Measurements from ENCODE around the gene MKX. TPM values are rescaled to one million over a fixed set of nuclear protein-coding genes. Genes with fewer than 3 reads are reported as not detected.

The MKX gene
- total RNA-seq, 6 experiments from 2014 or later = 36.6 to 99.7 (median 40.6) TPM

DNA sequence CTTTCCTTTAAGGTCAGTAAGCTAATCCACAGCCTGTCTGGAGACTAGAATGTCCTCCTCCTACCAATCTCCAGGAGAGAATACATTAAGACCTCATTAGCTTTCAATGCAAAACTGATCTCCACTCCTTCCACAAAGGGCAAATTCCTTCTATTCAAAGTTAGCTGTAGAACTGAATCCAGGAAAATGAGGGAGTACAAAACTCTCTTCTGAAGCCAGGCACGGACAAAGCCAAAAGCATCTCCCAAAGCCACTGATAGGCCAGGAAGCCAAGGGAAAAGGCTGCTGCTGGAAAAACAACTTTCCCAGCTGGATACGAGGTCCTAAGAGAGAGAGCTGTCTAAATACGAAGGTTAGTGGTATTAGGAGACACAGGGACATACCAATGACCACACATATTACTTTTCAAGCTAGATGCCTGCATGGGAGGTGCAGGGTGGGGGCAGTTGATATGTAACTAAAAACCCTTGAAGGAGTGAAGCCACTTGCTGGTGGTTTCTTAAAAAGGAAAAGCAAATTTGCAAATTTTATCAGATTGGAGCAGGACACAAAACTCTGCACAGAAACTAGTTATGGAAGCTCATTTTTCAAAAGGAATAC is 43.6 kb downstream of the MKX start:
- Mint-ChIP-seq H3K27me3 (ENCODE audit: insufficient read depth) (peaks cover 2% of the 10 kb centered on the region; the same call in 1 of the 2 replicates), H3K36me3 (ENCODE audit: low read depth) (peaks cover 38% of the 10 kb centered on the region), H3K4me1 (ENCODE audit: low read depth) (peaks cover 61% of the 10 kb centered on the region), H3K9me3 (no peaks in the 10 kb centered on the region), H3K27ac (peak overlapping the region; percentile 45; the same call in 1 of the 2 replicates), H3K4me3 (peak overlapping the region; percentile 58)
- no peak for TF ChIP-seq CTCF (IDR thresholded peaks at IDR 0.05)
- DNase-seq = no peak

GRCh38 chr10:27699776-27700175 is 45.8 kb downstream of the MKX start:
- Mint-ChIP-seq H3K4me1 (ENCODE audit: low read depth) (peaks cover 78% of the 10 kb centered on the region), H3K4me3 (peak overlapping the region; percentile 68), H3K9me3 (no peaks in the 10 kb centered on the region), H3K27me3 (ENCODE audit: insufficient read depth) (no peaks in the 10 kb centered on the region), H3K27ac (peak overlapping the region; percentile 44; the same call in 1 of the 2 replicates), H3K36me3 (ENCODE audit: low read depth) (peaks cover 28% of the 10 kb centered on the region)
- DNase-seq = no peak
- no peak for TF ChIP-seq CTCF (IDR thresholded peaks at IDR 0.05)

- Mint-ChIP-seq H3K27me3 (ENCODE audit: insufficient read depth) (no peaks in the 10 kb centered on the region), H3K27ac (no peak overlapping the region), H3K36me3 (ENCODE audit: low read depth) (peaks cover 27% of the 10 kb centered on the region), H3K4me1 (ENCODE audit: low read depth) (peaks cover 86% of the 10 kb centered on the region), H3K9me3 (no peaks in the 10 kb centered on the region), H3K4me3 (no peak overlapping the region)
- no peak for TF ChIP-seq CTCF (IDR thresholded peaks at IDR 0.05)
- no peak for DNase-seq
Observed at GRCh38 chr10:27698961-27699360, 46.7 kb downstream of the MKX start.

DNA sequence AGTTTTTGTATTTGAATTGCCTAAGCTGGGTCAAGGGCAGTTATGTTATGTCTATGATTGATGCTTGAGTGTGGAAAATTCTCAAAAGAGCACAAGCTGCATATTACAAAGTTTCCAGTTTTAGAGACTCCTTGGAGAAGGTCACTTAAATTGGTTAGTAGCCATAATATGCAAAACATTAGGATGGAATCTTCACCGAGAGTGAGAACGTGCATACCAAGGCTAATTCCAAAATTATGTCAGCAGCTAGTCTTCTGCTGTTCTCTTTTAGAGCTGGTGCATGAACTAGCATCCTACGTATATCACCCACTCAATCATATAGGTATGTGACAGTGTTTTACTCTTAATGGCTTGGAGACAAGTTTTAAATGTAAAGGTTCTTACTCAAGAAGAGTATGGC is 49.2 kb downstream of the MKX start:
- peak overlapping the region; percentile 33 for H3K4me3 Mint-ChIP-seq
- TF ChIP-seq CTCF (IDR thresholded peaks at IDR 0.05) = no peak
- no peak for DNase-seq
- H3K27me3 Mint-ChIP-seq (ENCODE audit: insufficient read depth) = no peaks in the 10 kb centered on the region; the same call in 1 of the 2 replicates
- peaks cover 79% of the 10 kb centered on the region for H3K4me1 Mint-ChIP-seq (ENCODE audit: low read depth)
- H3K27ac Mint-ChIP-seq = peak overlapping the region; percentile 34; the same call in 1 of the 2 replicates
- H3K9me3 Mint-ChIP-seq = no peaks in the 10 kb centered on the region
- H3K36me3 Mint-ChIP-seq (ENCODE audit: low read depth) = peaks cover 42% of the 10 kb centered on the region

GRCh38 chr10:27695706-27696105 is 49.9 kb downstream of the MKX start:
- Mint-ChIP-seq H3K4me1 (ENCODE audit: low read depth) (peaks cover 78% of the 10 kb centered on the region), H3K27me3 (ENCODE audit: insufficient read depth) (peaks cover 1% of the 10 kb centered on the region; the same call in 1 of the 2 replicates), H3K4me3 (peak overlapping the region; percentile 33), H3K9me3 (peaks cover 3% of the 10 kb centered on the region; the same call in 1 of the 2 replicates), H3K36me3 (ENCODE audit: low read depth) (peaks cover 46% of the 10 kb centered on the region), H3K27ac (peak overlapping the region; percentile 34)
- TF ChIP-seq CTCF (IDR thresholded peaks at IDR 0.05) = no peak
- DNase-seq = no peak
